Activated CD4-positive, alpha-beta T cell treated with anti-CD3 and anti-CD28 coated beads, Interleukin-2, amount 10 ng/mL, durations not matched to agents 24 days and 14 days (primary cell): Measurements from ENCODE around the gene PAQR6. TPM values are rescaled to one million over a fixed set of nuclear protein-coding genes. Genes with fewer than 3 reads are reported as not detected.
"Not testable (repeated sequence)": the region's sequence is repeated elsewhere in the genome, so short reads cannot be mapped to it uniquely, and the experiment has no call there.

Experiments used
- DNase-seq: peaks from one replicate; pipeline ENCODE4 v3.0.0; 2022
- H3K27ac Mint-ChIP-seq: one replicate; pipeline ENCODE4 v1.8.0; 2022; ENCODE audit warnings: mild to moderate bottlenecking, mixed read lengths
- H3K27me3 Mint-ChIP-seq: one replicate; pipeline ENCODE4 v1.8.0; 2022; ENCODE audit warnings: mixed read lengths
- H3K36me3 Mint-ChIP-seq: one replicate; pipeline ENCODE4 v1.8.0; 2022; ENCODE audit warnings: low read depth, mild to moderate bottlenecking, mixed read lengths
- H3K4me1 Mint-ChIP-seq: one replicate; pipeline ENCODE4 v1.8.0; 2021; ENCODE audit warnings: mixed read lengths
- H3K4me3 Mint-ChIP-seq: one replicate; pipeline ENCODE4 v1.8.0; 2022; ENCODE audit warnings: mild to moderate bottlenecking, moderate library complexity, mixed read lengths
- H3K9me3 Mint-ChIP-seq: one replicate; pipeline ENCODE4 v1.8.0; 2021; ENCODE audit warnings: mixed read lengths
- intact Hi-C: fragments of 100-400 bp; cut with micrococcal nuclease; formaldehyde crosslinking; loops from one replicate; pipeline ENCODE4 v1.15.1; 2023
- total RNA-seq: library from RNA; stranded (reverse); gene quantifications from 2 replicates; pipeline ENCODE4 v1.2.3, GENCODE V29; 2022

PAQR6 gene
- total RNA-seq, 1 donor from 2014 or later = 4.2 TPM

- Mint-ChIP-seq H3K27me3 (no peaks in the 10 kb centered on the region), H3K4me3 (no peak overlapping the region), H3K27ac (peak overlapping the region; percentile 27), H3K4me1 (peaks cover 9% of the 10 kb centered on the region), H3K36me3 (peaks cover 46% of the 10 kb centered on the region), H3K9me3 (no peaks in the 10 kb centered on the region)
- DNase-seq = no peak
- intact Hi-C loops = no loop called here
These were observed 14.3 kb downstream of the PAQR6 start for GRCh38 chr1:156233426-156234127.

- Mint-ChIP-seq H3K9me3 (no peaks in the 10 kb centered on the region), H3K27me3 (no peaks in the 10 kb centered on the region), H3K36me3 (peaks cover 42% of the 10 kb centered on the region), H3K4me1 (peaks cover 14% of the 10 kb centered on the region), H3K27ac (peak overlapping the region; percentile 53), H3K4me3 (no peak overlapping the region)
- DNase-seq = no peak
- intact Hi-C loops = loop anchor here (1.0 kb wide), 1 partner anchor 11 kb away; no protein-coding TSS in a partner anchor
These were observed 15.5 kb downstream of the PAQR6 start for GRCh38 chr1:156232201-156232894.

- H3K4me1 Mint-ChIP-seq = peaks cover 18% of the 10 kb centered on the region
- H3K36me3 Mint-ChIP-seq = peaks cover 38% of the 10 kb centered on the region
- no peaks in the 10 kb centered on the region for H3K27me3 Mint-ChIP-seq
- intact Hi-C loops = no loop called here
- DNase-seq = no peak
- no peaks in the 10 kb centered on the region for H3K9me3 Mint-ChIP-seq
- no peak overlapping the region for H3K4me3 Mint-ChIP-seq
- no peak overlapping the region for H3K27ac Mint-ChIP-seq
These were observed 17.4 kb downstream of the PAQR6 start for GRCh38 chr1:156230473-156230837.

DNA sequence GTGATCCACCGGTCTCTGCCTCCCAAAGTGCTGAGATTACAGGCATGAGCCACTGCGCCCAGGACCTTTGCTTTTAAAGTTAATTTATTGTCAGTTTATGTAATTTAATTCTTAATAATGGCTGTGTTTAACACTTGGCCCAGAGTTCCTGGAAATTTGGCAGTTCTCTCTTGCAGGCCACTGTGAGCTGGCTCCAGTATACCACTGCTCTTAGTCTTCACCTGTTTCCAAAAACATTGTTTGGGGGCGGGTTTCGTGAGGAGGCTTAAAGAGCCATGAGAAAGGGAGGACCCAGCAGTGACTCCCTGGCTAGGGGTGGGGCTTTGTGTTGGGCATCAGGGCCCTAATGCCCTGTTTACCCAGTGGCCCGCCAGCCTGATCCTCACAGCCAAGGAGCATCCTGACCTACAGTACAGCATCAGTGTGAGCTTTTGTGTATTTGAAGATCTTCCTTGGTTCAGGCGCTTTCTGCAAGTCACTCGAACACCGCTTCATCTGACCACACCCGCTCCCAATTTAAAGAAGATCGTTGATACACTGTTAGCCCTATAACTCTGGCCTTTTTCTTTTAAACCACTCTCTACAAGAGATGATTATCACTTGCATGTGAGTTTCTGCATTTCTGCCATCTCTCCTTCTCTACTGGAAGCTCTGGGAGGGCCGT is 17.9 kb downstream of the PAQR6 start:
- H3K4me3 Mint-ChIP-seq = no peak overlapping the region
- H3K36me3 Mint-ChIP-seq = peaks cover 40% of the 10 kb centered on the region
- H3K9me3 Mint-ChIP-seq = no peaks in the 10 kb centered on the region
- intact Hi-C loops = no loop called here
- no peak overlapping the region for H3K27ac Mint-ChIP-seq
- no peaks in the 10 kb centered on the region for H3K27me3 Mint-ChIP-seq
- no peak for DNase-seq
- peaks cover 21% of the 10 kb centered on the region for H3K4me1 Mint-ChIP-seq

- Mint-ChIP-seq H3K27me3 (no peaks in the 10 kb centered on the region), H3K27ac (peak overlapping the region; percentile 46), H3K9me3 (no peaks in the 10 kb centered on the region), H3K4me3 (no peak overlapping the region), H3K4me1 (peaks cover 24% of the 10 kb centered on the region), H3K36me3 (peaks cover 34% of the 10 kb centered on the region)
- intact Hi-C loops = no loop called here
- no peak for DNase-seq
These were observed 19.4 kb downstream of the PAQR6 start for GRCh38 chr1:156228501-156228900.

GRCh38 chr1:156226782-156227181 is 21.1 kb downstream of the PAQR6 start:
- H3K4me3 Mint-ChIP-seq = no peak overlapping the region
- H3K4me1 Mint-ChIP-seq = peaks cover 41% of the 10 kb centered on the region
- peaks cover 38% of the 10 kb centered on the region for H3K36me3 Mint-ChIP-seq
- intact Hi-C loops = no loop called here
- H3K27me3 Mint-ChIP-seq = no peaks in the 10 kb centered on the region
- H3K27ac Mint-ChIP-seq = peak overlapping the region; percentile 90
- no peaks in the 10 kb centered on the region for H3K9me3 Mint-ChIP-seq
- no peak for DNase-seq

GRCh38 chr1:156226116-156226538 is 21.7 kb downstream of the PAQR6 start:
- Mint-ChIP-seq H3K36me3 (peaks cover 45% of the 10 kb centered on the region), H3K4me3 (peak overlapping the region; percentile 26)
- intact Hi-C loops = no loop called here

DNA sequence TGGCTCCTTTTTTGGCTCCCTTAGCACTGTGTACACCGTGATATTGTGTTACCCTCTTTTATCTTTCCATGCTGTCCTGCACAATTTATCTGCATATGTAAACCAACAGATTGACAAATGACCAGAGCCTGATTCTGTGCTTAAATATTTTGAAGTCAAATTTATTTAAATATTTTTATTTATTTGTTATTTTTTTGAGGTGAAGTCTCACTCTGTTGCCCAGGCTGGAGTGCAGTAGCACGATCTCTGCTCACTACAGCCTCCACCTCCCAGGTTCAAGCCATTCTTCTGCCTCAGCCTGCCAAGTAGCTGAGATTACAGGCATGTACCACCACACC is 22.2 kb downstream of the PAQR6 start:
- Mint-ChIP-seq H3K9me3 (peaks cover 4% of the 10 kb centered on the region), H3K27ac (peak overlapping the region; percentile 86), H3K4me1 (peaks cover 51% of the 10 kb centered on the region), H3K4me3 (peak overlapping the region; percentile 40), H3K27me3 (no peaks in the 10 kb centered on the region), H3K36me3 (peaks cover 48% of the 10 kb centered on the region)
- DNase-seq = no peak
- intact Hi-C loops = loop anchor here (1.0 kb wide), 2 partner anchors 79 to 84 kb away; no protein-coding TSS in a partner anchor

More at GRCh38 chr1:156226116-156226538, 21.7 kb downstream of the PAQR6 start:
- DNase-seq = peak; percentile 73
- Mint-ChIP-seq H3K4me1 (peaks cover 48% of the 10 kb centered on the region), H3K9me3 (peaks cover 2% of the 10 kb centered on the region), H3K27ac (peak overlapping the region; percentile 90), H3K27me3 (no peaks in the 10 kb centered on the region)

GRCh38 chr1:156221986-156222692 is 25.7 kb downstream of the PAQR6 start:
- Mint-ChIP-seq H3K27me3 (no peaks in the 10 kb centered on the region), H3K4me1 (peaks cover 59% of the 10 kb centered on the region), H3K36me3 (peaks cover 51% of the 10 kb centered on the region), H3K4me3 (peak overlapping the region; percentile 65), H3K27ac (peak overlapping the region; percentile 93), H3K9me3 (peaks cover 9% of the 10 kb centered on the region)
- no peak for DNase-seq
- intact Hi-C loops = no loop called here

- intact Hi-C loops = no loop called here
These were observed 27.6 kb downstream of the PAQR6 start for GRCh38 chr1:156220226-156220625.

DNA sequence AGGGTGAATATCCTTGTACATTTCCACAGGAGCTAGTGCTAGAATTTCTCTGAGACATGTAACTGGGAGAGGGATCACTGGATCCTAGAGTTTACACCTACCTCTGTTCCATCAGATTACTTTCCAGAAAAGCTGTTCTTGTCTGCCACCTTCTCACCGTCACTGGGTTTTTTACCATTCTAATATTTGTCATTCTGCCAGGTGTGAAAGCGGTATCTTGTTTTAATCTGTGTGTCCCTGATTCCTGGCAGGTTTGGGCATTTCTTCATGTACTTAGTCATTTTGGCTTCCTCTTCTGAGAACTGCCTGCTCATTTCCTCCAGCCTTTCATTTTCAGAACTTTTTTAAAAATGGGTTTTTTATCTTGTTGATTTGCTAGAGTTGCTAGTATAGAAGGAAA is 30.0 kb downstream of the PAQR6 start:
- Mint-ChIP-seq H3K27ac (peak overlapping the region; percentile 100), H3K36me3 (peaks cover 58% of the 10 kb centered on the region), H3K4me3 (peak overlapping the region; percentile 74), H3K9me3 (peaks cover 9% of the 10 kb centered on the region), H3K27me3 (no peaks in the 10 kb centered on the region), H3K4me1 (peaks cover 53% of the 10 kb centered on the region)
- intact Hi-C loops = loop anchor here (1.0 to 10.0 kb wide), 3 partner anchors 25 to 287 kb away; partner anchors contain the start of gene MEF2D
- peak; percentile 84 for DNase-seq

More at GRCh38 chr1:156220226-156220625, 27.6 kb downstream of the PAQR6 start:
- no peaks in the 10 kb centered on the region for H3K27me3 Mint-ChIP-seq
- H3K27ac Mint-ChIP-seq = peak overlapping the region; percentile 96
- no peak for DNase-seq
- peaks cover 9% of the 10 kb centered on the region for H3K9me3 Mint-ChIP-seq
- peaks cover 53% of the 10 kb centered on the region for H3K4me1 Mint-ChIP-seq
- H3K4me3 Mint-ChIP-seq = no peak overlapping the region
- H3K36me3 Mint-ChIP-seq = peaks cover 46% of the 10 kb centered on the region

- H3K9me3 Mint-ChIP-seq, DNase-seq, H3K4me3 Mint-ChIP-seq, H3K27me3 Mint-ChIP-seq: not testable (repeated sequence)
- Mint-ChIP-seq H3K36me3 (peaks cover 62% of the 10 kb centered on the region), H3K4me1 (peaks cover 50% of the 10 kb centered on the region), H3K27ac (peak overlapping the region; percentile 100)
- intact Hi-C loops = loop anchor here (10.0 kb wide), 1 partner anchor 288 kb away; the partner anchor contains the start of gene MEF2D
These were observed 31.3 kb downstream of the PAQR6 start for GRCh38 chr1:156216361-156217086.
